Urothelium cell line (cell line): Measurements from ENCODE around the gene PGAM1.
"Not testable (repeated sequence)": the region's sequence is repeated elsewhere in the genome, so short reads cannot be mapped to it uniquely, and the experiment has no call there.

Source experiments
- DNase-seq: peaks from one replicate; pipeline ENCODE4 v3.0.0; 2011; ENCODE audit warnings: low spot score, mixed read lengths
- FAIRE-seq: peaks from 2 replicates; lab custom pipeline; 2011; peaks lifted over from hg19 to GRCh38; lab: Jason Lieb, UNC

Gene PGAM1

GRCh38 chr10:97454330-97455036 lies 28.5 kb downstream of the PGAM1 start:
- DNase-seq (no peak), FAIRE-seq (no peak)

- DNase-seq (no peak), FAIRE-seq (no peak)
These were observed 30.2 kb downstream of the PGAM1 start for GRCh38 chr10:97456034-97456685.

DNA sequence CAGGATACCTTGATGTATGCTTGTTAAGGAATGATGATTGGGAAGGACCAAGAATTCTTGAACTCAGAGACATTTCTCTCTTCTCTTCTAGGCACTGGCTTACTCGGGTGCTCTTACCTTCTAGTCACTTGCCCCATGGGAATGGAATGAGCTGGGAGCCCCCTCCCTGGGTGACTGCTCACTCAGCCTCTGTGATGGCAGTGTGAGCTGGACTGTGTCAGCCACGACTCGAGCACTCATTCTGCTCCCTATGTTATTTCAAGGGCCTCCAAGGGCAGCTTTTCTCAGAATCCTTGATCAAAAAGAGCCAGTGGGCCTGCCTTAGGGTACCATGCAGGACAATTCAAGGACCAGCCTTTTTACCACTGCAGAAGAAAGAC lies 30.7 kb downstream of the PGAM1 start:
- FAIRE-seq: no peak
- no peak for DNase-seq

DNA sequence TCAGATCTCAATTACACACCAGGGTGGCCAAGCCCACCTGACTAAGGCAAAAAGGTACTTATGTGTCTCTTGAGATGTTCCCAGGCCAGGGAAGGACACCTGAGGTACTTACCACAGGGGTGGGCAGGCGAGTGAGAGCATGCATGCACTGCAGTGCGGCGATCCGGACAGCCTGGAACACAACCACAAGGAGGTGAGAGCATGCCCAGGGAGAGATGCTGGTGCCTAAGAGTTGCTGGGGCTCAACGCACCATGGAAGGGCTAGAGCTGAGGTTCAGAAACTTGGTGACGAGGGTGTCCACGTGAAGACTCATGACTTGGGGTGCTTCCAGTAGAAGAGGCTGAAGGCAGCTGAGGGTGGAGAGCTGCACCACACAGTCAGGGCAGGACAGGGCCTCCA lies 33.1 kb downstream of the PGAM1 start:
- DNase-seq (no peak), FAIRE-seq (no peak)

DNA sequence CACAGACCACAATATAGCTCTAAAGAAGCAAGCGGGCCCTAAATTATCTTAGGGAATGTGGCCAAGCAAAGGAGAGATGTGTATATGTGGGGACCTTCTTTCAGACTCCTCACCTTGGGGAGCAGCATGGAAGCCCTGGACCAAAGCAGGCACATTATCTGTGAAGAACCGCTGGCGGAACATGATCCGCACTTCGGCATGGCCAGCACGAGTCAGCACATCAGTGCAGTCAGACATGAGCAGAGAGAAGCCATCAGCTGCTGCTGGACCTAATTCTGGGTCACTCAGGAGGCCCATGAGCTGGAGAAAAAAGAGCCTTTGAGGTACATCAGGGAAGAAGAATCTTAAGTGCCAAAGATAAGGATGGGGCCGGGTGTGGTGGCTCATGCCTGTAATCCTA lies 33.9 kb downstream of the PGAM1 start:
- DNase-seq: no peak
- FAIRE-seq: no peak

GRCh38 chr10:97462309-97462708 lies 36.3 kb downstream of the PGAM1 start:
- DNase-seq (no peak), FAIRE-seq (no peak)

GRCh38 chr10:97463363-97464132 lies 37.6 kb downstream of the PGAM1 start:
- DNase-seq (peak; percentile 53), FAIRE-seq (no peak)

- DNase-seq: no peak
- no peak for FAIRE-seq
These were observed 38.2 kb downstream of the PGAM1 start for GRCh38 chr10:97464226-97464625.

GRCh38 chr10:97465982-97466381 lies 40.0 kb downstream of the PGAM1 start:
- FAIRE-seq: no peak

DNA sequence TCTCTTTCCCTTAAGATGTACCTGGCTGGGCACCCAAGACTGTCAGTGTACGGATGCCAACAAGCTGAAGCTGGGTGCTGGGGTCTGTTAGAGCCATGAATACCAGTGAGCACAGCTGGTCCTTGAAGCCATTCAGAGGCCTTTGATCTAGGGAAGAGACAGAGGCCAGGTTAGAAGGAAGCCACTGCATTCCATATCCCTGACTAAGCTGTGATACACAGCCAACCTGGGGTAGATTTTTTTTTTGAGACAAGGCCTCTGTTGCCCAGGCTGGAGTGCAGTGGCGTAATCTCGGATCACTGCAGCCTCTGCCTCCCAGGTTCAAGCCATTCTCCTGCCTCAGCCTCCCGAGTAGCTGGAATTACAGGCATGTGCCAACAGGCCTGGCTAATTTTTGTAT lies 40.8 kb downstream of the PGAM1 start:
- FAIRE-seq (no peak), DNase-seq (peak; percentile 76)

More at GRCh38 chr10:97465982-97466381, 40.0 kb downstream of the PGAM1 start:
- no peak for DNase-seq

DNA sequence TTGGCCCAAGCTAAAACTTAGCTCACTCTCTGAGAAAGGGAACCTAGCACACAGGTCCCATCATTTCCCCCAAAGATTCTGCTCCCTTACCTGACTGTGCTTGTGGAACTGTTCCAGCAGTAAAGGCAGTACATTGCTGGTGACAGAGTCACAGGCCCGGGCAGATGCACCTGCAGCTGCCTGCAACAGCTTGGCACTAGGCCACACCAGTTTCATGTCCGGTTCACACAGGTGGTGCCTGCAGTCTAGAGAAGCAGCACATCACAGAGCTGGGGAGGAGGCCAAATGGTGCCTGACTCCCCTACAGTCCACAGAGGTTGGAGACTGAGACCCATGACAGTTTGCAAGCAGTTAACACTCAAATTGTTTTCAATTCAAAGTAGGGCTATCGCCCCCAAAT lies 42.2 kb downstream of the PGAM1 start:
- FAIRE-seq (no peak), DNase-seq (peak; percentile 23)

DNA sequence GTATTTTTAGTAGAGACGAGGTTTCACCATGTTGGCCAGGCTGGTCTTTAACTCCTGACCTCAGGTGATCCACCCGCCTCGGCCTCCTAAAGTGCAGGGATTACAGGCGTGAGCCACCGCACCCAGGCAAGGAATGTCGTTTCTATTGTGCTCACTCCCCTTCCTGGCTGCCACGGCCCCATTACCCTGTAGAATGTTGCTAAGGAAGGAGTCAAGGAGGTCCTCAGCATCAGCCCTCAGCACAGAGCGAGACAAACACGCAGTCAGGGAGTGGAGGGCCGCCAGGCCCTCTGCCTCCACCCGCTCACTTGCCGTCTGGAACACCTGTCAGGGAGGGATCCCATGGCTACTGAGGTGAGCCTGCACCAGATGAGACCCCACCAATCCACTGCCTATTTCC lies 42.8 kb downstream of the PGAM1 start:
- not testable (repeated sequence) for DNase-seq, FAIRE-seq

- FAIRE-seq: no peak
- no peak for DNase-seq
These were observed 48.9 kb downstream of the PGAM1 start for GRCh38 chr10:97474918-97475317.

GRCh38 chr10:97475936-97476594 lies 50.1 kb downstream of the PGAM1 start:
- no peak for FAIRE-seq
- DNase-seq: no peak

DNA sequence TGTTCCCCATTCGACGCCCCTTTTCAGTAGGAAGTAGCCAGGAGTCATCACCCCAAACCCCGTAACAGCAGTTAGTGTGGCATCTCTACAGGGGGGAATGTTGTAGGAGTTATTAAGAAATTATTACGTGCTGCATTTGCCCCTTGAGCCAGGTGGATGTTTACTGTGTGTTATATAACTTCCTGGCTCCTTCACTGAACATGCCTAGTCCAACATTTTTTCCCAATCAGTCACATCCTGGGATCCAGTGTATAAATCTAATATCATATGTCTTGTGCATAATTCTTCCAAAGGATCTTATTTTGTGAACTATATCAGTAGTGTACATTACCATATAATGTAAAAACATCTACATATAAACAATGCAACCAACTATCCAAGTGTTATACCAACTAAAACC lies 53.4 kb downstream of the PGAM1 start:
- not testable (repeated sequence) for FAIRE-seq, DNase-seq

- no peak for DNase-seq
- no peak for FAIRE-seq
These were observed 53.9 kb downstream of the PGAM1 start for GRCh38 chr10:97479939-97480338.

- no peak for FAIRE-seq
- DNase-seq: no peak
These were observed 55.1 kb downstream of the PGAM1 start for GRCh38 chr10:97481071-97481470.

DNA sequence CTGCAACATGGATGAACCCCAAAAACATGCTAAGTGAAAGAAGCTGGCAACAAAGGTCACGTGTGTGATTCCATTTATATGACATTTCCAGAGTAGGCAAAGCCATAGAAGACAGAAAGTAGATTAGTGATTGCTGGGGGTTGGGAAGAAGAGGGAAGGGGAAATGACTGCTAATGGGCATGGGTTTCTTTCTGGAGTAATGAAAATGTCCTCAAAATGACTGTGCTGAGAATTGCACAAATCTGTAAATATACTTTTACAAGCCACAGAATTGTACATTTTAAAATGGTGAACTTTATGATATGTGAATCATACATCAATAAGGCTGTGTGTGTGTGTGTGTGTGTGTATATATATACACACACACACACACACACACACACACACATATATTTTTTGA lies 56.4 kb downstream of the PGAM1 start:
- no peak for FAIRE-seq
- no peak for DNase-seq
